GM21717 (cell line): ENCODE measurements around the gene NRAP.

Source experiments
- ATAC-seq: cut with Tn5 transposase; IDR thresholded peaks from one replicate; pipeline ENCODE4 v1.9.1; 2021; ENCODE audit warnings: mild to moderate bottlenecking, moderate library complexity; ENCODE audit not compliant: unreplicated experiment

NRAP gene

GRCh38 chr10:113663908-113664307, at the start of gene NRAP:
NRAP (minus strand) TSS chr10:113664041; CDS start chr10:113663882, 159 bp downstream.
- ATAC-seq = no peak

- no peak for ATAC-seq
Observed at GRCh38 chr10:113713640-113713982, 49.8 kb upstream of the NRAP start.

GRCh38 chr10:113712755-113713639, 49.2 kb upstream of the NRAP start:
- ATAC-seq = no peak

GRCh38 chr10:113712024-113712423, 48.2 kb upstream of the NRAP start:
- ATAC-seq = no peak

GRCh38 chr10:113711142-113711541, 47.3 kb upstream of the NRAP start:
- ATAC-seq = no peak

GRCh38 chr10:113709221-113709838, 45.5 kb upstream of the NRAP start:
- no peak for ATAC-seq

- no peak for ATAC-seq
Observed at GRCh38 chr10:113708640-113709039, 44.8 kb upstream of the NRAP start.

- no peak for ATAC-seq
Observed at GRCh38 chr10:113706623-113707022, 42.8 kb upstream of the NRAP start.

GRCh38 chr10:113705344-113705652, 41.5 kb upstream of the NRAP start:
- ATAC-seq = no peak

- no peak for ATAC-seq
Observed at GRCh38 chr10:113704637-113705343, 40.9 kb upstream of the NRAP start.

GRCh38 chr10:113697595-113697994, 33.8 kb upstream of the NRAP start:
- ATAC-seq = no peak

GRCh38 chr10:113695691-113696090, 31.9 kb upstream of the NRAP start:
- no peak for ATAC-seq

- no peak for ATAC-seq
Observed at GRCh38 chr10:113693348-113693747, 29.5 kb upstream of the NRAP start.

- no peak for ATAC-seq
Observed at GRCh38 chr10:113692271-113692670, 28.4 kb upstream of the NRAP start.

- no peak for ATAC-seq
Observed at GRCh38 chr10:113691381-113691780, 27.5 kb upstream of the NRAP start.

GRCh38 chr10:113690749-113691148, 26.9 kb upstream of the NRAP start:
- no peak for ATAC-seq

- no peak for ATAC-seq
Observed at GRCh38 chr10:113689574-113689973, 25.7 kb upstream of the NRAP start.

- ATAC-seq = no peak
Observed at GRCh38 chr10:113689057-113689456, 25.2 kb upstream of the NRAP start.

- no peak for ATAC-seq
Observed at GRCh38 chr10:113687037-113687436, 23.2 kb upstream of the NRAP start.

- ATAC-seq = no peak
Observed at GRCh38 chr10:113686028-113686427, 22.2 kb upstream of the NRAP start.

GRCh38 chr10:113683300-113683699, 19.5 kb upstream of the NRAP start:
- no peak for ATAC-seq
